Endothelial cell (in vitro differentiated cells): Measurements from ENCODE around the gene SIL1. TPM values are rescaled to one million over a fixed set of nuclear protein-coding genes. Genes with fewer than 3 reads are reported as not detected.
"Not testable (repeated sequence)": the region's sequence is repeated elsewhere in the genome, so short reads cannot be mapped to it uniquely, and the experiment has no call there.

Experiments
- DNase-seq: peaks from one replicate; pipeline ENCODE4 v3.0.0; 2021; ENCODE audit warnings: low spot score
- H3K27ac Mint-ChIP-seq: one replicate; pipeline ENCODE4 v1.8.0; 2021; ENCODE audit warnings: mixed read lengths, inconsistent platforms; ENCODE audit not compliant: unreplicated experiment
- H3K27me3 Mint-ChIP-seq: one replicate; pipeline ENCODE4 v1.8.0; 2021; ENCODE audit warnings: mild to moderate bottlenecking, moderate library complexity, mixed read lengths, inconsistent platforms; ENCODE audit not compliant: unreplicated experiment
- H3K36me3 Mint-ChIP-seq: one replicate; pipeline ENCODE4 v1.8.0; 2021; ENCODE audit warnings: mild to moderate bottlenecking, low read depth, mixed read lengths, inconsistent platforms; ENCODE audit not compliant: unreplicated experiment
- H3K4me1 Mint-ChIP-seq: one replicate; pipeline ENCODE4 v1.8.0; 2021; ENCODE audit warnings: mild to moderate bottlenecking, mixed read lengths, inconsistent platforms; ENCODE audit not compliant: unreplicated experiment
- H3K4me3 Mint-ChIP-seq: one replicate; pipeline ENCODE4 v1.8.0; 2021; ENCODE audit warnings: mild to moderate bottlenecking, mixed read lengths, inconsistent platforms; ENCODE audit not compliant: unreplicated experiment
- H3K9me3 Mint-ChIP-seq: one replicate; pipeline ENCODE4 v1.8.0; 2021; ENCODE audit warnings: mixed read lengths, inconsistent platforms; ENCODE audit not compliant: unreplicated experiment
- total RNA-seq: library from RNA; stranded (reverse); fragmentation: NEBNext Ultra II Directional; extraction: Animal tissue kit (Norgen Biotek cat#: 25700); gene quantifications from one replicate; pipeline ENCODE4 v1.2.1, GENCODE V29; 2021; ENCODE audit not compliant: unreplicated experiment
- TF ChIP-seq, protein P1 (sequence below): fragments of 200-600 bp; sonication (generic); IDR thresholded peaks from one replicate; pipeline ENCODE4 v1.5.0; 2021; ENCODE audit warnings: antibody characterized with exemption; ENCODE audit not compliant: unreplicated experiment

Gene SIL1
- total RNA-seq, 1 donor from 2014 or later, result 35.6 TPM

DNA sequence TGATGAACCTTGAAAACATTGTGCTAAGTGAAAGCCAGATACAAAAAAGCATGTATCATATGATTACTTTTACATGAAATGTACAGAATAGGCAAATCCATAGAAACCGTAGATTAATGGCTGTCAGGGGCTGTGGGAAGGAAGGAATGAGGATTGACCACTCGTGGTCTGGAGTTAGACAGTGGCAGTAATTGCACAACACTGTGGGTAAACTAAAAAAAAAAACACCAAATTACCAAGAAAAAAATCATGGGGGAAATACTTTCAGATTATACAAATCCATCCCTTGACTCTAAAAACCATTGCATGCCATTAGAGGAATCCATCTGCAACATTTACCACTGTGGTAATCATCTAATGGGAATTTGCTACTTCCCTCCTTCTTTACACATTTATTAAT is 140.0 kb downstream of the SIL1 start:
- no peak for DNase-seq

GRCh38 chr5:139057045-139057939 is 140.9 kb downstream of the SIL1 start:
- not testable (repeated sequence) for H3K36me3 Mint-ChIP-seq, DNase-seq, H3K27ac Mint-ChIP-seq, H3K4me3 Mint-ChIP-seq, H3K9me3 Mint-ChIP-seq, H3K27me3 Mint-ChIP-seq
- H3K4me1 Mint-ChIP-seq, result peaks cover 24% of the 10 kb centered on the region

More for the DNA sequence above, 140.0 kb downstream of the SIL1 start:
- TF ChIP-seq, protein P1, sequence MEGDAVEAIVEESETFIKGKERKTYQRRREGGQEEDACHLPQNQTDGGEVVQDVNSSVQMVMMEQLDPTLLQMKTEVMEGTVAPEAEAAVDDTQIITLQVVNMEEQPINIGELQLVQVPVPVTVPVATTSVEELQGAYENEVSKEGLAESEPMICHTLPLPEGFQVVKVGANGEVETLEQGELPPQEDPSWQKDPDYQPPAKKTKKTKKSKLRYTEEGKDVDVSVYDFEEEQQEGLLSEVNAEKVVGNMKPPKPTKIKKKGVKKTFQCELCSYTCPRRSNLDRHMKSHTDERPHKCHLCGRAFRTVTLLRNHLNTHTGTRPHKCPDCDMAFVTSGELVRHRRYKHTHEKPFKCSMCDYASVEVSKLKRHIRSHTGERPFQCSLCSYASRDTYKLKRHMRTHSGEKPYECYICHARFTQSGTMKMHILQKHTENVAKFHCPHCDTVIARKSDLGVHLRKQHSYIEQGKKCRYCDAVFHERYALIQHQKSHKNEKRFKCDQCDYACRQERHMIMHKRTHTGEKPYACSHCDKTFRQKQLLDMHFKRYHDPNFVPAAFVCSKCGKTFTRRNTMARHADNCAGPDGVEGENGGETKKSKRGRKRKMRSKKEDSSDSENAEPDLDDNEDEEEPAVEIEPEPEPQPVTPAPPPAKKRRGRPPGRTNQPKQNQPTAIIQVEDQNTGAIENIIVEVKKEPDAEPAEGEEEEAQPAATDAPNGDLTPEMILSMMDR, result no peak
- Mint-ChIP-seq H3K27ac (no peak overlapping the region), H3K27me3 (no peaks in the 10 kb centered on the region), H3K36me3 (no peaks in the 10 kb centered on the region), H3K9me3 (no peaks in the 10 kb centered on the region), H3K4me3 (no peak overlapping the region), H3K4me1 (peaks cover 21% of the 10 kb centered on the region)

- no peaks in the 10 kb centered on the region for H3K9me3 Mint-ChIP-seq
- TF ChIP-seq, protein P1, result no peak
- H3K4me3 Mint-ChIP-seq, result no peak overlapping the region
- H3K36me3 Mint-ChIP-seq, result peaks cover 3% of the 10 kb centered on the region
- peaks cover 19% of the 10 kb centered on the region for H3K4me1 Mint-ChIP-seq
- DNase-seq, result no peak
- H3K27me3 Mint-ChIP-seq, result no peaks in the 10 kb centered on the region
- no peak overlapping the region for H3K27ac Mint-ChIP-seq
These were observed 145.2 kb downstream of the SIL1 start for GRCh38 chr5:139052975-139053374.

GRCh38 chr5:139051392-139051791 is 146.8 kb downstream of the SIL1 start:
- H3K27ac Mint-ChIP-seq, result no peak overlapping the region
- H3K27me3 Mint-ChIP-seq, result no peaks in the 10 kb centered on the region
- no peak overlapping the region for H3K4me3 Mint-ChIP-seq
- H3K4me1 Mint-ChIP-seq, result peaks cover 19% of the 10 kb centered on the region
- H3K9me3 Mint-ChIP-seq, result no peaks in the 10 kb centered on the region
- TF ChIP-seq, protein P1, result no peak
- H3K36me3 Mint-ChIP-seq, result peaks cover 3% of the 10 kb centered on the region
- DNase-seq, result no peak

GRCh38 chr5:139050432-139050831 is 147.7 kb downstream of the SIL1 start:
- TF ChIP-seq, protein P1, result no peak
- no peaks in the 10 kb centered on the region for H3K27me3 Mint-ChIP-seq
- no peak overlapping the region for H3K27ac Mint-ChIP-seq
- H3K36me3 Mint-ChIP-seq, result peaks cover 3% of the 10 kb centered on the region
- no peak for DNase-seq
- peaks cover 19% of the 10 kb centered on the region for H3K4me1 Mint-ChIP-seq
- H3K4me3 Mint-ChIP-seq, result no peak overlapping the region
- no peaks in the 10 kb centered on the region for H3K9me3 Mint-ChIP-seq
